A549 treated with CORT108297 at 1 μM for 4 hours (cell line): ENCODE data around the gene KLHL41. TPM values are rescaled to one million over a fixed set of nuclear protein-coding genes. Genes with fewer than 3 reads are reported as not detected.

ENCODE experiments used
- total RNA-seq: library from RNA; stranded (reverse); fragments of 200-300 nt; extraction: Qiagen RNA extraction; gene quantifications from 5 replicates; pipeline ENCODE4 v1.2.3, GENCODE V29; 2022

KLHL41 gene
- total RNA-seq = 0.07 to 0.37 TPM (median 0.21 TPM) in 5 replicates

GRCh38 chr2:169509298-169509885, at the start of gene KLHL41:
Gene KLHL41 (plus strand): TSS chr2:169509702. CDS start chr2:169509779, 77 bp downstream.

DNA sequence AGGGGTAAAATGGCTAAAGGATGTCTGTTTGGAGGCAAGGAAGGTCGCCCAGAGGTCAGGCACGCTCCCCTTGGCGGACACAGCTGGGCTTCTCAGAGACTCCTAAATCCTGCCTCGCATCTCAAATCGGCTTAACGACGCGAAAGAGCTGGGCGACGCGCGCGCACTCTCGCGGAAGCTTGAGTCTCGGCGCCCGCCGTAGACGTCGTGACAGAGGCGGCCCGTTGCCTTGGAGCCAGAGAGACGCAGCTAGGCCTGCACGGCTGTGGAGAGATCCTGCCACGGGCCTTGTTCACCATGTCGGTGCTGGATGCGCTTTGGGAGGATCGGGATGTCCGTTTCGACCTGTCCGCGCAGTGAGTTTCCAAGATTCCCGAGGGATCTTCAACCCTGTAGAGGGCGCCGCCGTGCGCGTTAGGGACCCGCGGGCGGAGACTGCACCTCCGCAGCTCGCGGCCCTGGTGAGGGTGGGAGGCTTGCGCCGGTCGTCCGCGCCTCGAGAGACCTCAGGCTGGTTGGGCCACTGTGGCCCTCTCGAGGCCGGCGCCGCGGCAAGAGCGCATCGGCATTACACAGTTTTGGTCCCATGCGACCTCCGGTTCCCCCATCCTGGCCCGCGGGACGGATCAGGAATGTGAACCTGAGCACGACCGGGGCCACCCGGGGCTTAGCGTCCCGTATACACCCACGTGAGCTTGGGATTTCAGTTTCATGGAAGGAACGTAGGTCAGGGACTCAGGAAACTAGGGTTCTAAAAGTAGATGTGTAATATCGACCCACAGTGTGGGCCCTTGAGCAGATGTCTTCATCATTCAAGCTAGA, 30.0 kb upstream of the KLHL41 start, which contains the start of gene BBS5:
BBS5 (plus strand) TSS at position 238 of the 822 bp plus-strand sequence; CDS start at position 298, 60 bp downstream.

GRCh38 chr2:169573160-169573973, 63.9 kb downstream of the KLHL41 start, which contains the start of gene FASTKD1:
Gene FASTKD1 (minus strand): TSS chr2:169573865. CDS start chr2:169572029, 1,836 bp downstream.

Other genes with a start within 250 kb of the KLHL41 start
- 0.01 to 0.06 TPM (median 0.02 TPM) in 3 of 5 replicates, not detected in the others for gene LRP2, start 147.2 kb upstream of the KLHL41 start, total RNA-seq
- 5.9 to 6.8 TPM (median 6.1 TPM) in 5 replicates for gene BBS5, start 30.2 kb upstream of the KLHL41 start, total RNA-seq
- gene FASTKD1, start 64.2 kb downstream of the KLHL41 start, total RNA-seq = 21.8 to 24.9 TPM (median 23.3 TPM) in 5 replicates
- 31.1 to 52.6 TPM (median 40.4 TPM) in 5 replicates for gene PPIG, start 74.6 kb downstream of the KLHL41 start, total RNA-seq
- 0.22 to 0.80 TPM (median 0.46 TPM) in 5 replicates for gene CFAP210, start 184.7 kb downstream of the KLHL41 start, total RNA-seq
- 2.6 to 3.4 TPM (median 3.0 TPM) in 5 replicates for gene PHOSPHO2, start 184.8 kb downstream of the KLHL41 start, total RNA-seq
- 6.8 to 11.1 TPM (median 9.2 TPM) in 5 replicates for gene KLHL23, start 224.1 kb downstream of the KLHL41 start, total RNA-seq